A673 (cell line): ENCODE data around the gene FAM118A.

ENCODE experiments used
- EZH2 ChIP-seq: fragments of 200-600 bp; sonication (generic); IDR thresholded peaks from 2 replicates; pipeline ENCODE4 v1.6.1; 2017; ENCODE audit warnings: borderline replicate concordance, low read depth, mild to moderate bottlenecking, mixed read lengths, antibody characterized with exemption, low read length; ENCODE audit not compliant: poor library complexity, severe bottlenecking
- TF ChIP-seq, protein P1 (sequence below): fragments of 300-800, 200-600 bp; sonication (generic); conservative IDR thresholded peaks from 2 replicates; pipeline ENCODE4 v1.5.1; 2017; ENCODE audit warnings: low read depth, mild to moderate bottlenecking, antibody characterized with exemption, low read length, moderate library complexity, mixed read lengths

- TF ChIP-seq, protein P1, sequence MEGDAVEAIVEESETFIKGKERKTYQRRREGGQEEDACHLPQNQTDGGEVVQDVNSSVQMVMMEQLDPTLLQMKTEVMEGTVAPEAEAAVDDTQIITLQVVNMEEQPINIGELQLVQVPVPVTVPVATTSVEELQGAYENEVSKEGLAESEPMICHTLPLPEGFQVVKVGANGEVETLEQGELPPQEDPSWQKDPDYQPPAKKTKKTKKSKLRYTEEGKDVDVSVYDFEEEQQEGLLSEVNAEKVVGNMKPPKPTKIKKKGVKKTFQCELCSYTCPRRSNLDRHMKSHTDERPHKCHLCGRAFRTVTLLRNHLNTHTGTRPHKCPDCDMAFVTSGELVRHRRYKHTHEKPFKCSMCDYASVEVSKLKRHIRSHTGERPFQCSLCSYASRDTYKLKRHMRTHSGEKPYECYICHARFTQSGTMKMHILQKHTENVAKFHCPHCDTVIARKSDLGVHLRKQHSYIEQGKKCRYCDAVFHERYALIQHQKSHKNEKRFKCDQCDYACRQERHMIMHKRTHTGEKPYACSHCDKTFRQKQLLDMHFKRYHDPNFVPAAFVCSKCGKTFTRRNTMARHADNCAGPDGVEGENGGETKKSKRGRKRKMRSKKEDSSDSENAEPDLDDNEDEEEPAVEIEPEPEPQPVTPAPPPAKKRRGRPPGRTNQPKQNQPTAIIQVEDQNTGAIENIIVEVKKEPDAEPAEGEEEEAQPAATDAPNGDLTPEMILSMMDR, result no peak
- TF ChIP-seq EZH2, result no peak
Observed at GRCh38 chr22:45278125-45278524, 31.6 kb upstream of the FAM118A start.
